ENCODE data around the gene MTG2.

Gene MTG2

GRCh38 chr20:62134735-62135231 is 48.0 kb upstream of the MTG2 start:
- Histone ChIP-seq H3K36me3 (replicated peaks; ENCODE audit: low read depth, low read length) (peaks cover 86% of the 10 kb centered on the region), H3K9ac (ENCODE audit: low read length) (no peak overlapping the region)
- TF ChIP-seq EZH2phosphoT487 (IDR thresholded peaks at IDR 0.05; ENCODE audit: low read depth), result no peak
- no peak for TF ChIP-seq CTCF (IDR thresholded peaks at IDR 0.05; ENCODE audit: low read depth, low read length)

GRCh38 chr20:62135573-62136266 is 47.1 kb upstream of the MTG2 start:
- no peaks in the 10 kb centered on the region for H3K9me3 ChIP-seq (ENCODE audit: insufficient read depth, low read length)
- no peaks in the 10 kb centered on the region for H3K27me3 ChIP-seq (ENCODE audit: low read depth, low read length)
- H3K27ac ChIP-seq (ENCODE audit: low read length), result no peak overlapping the region
- peaks cover 88% of the 10 kb centered on the region for H3K36me3 ChIP-seq (replicated peaks; ENCODE audit: low read depth, low read length)
- H2AFZ ChIP-seq (ENCODE audit: low read depth, low read length), result no peak overlapping the region
- peaks cover 28% of the 10 kb centered on the region for H3K79me2 ChIP-seq (ENCODE audit: low read length)
- no peaks in the 10 kb centered on the region for H3K4me1 ChIP-seq (ENCODE audit: low read length)
- peaks cover 45% of the 10 kb centered on the region for H4K20me1 ChIP-seq (ENCODE audit: insufficient read depth, low read length)
- no peak overlapping the region for H3K4me2 ChIP-seq (ENCODE audit: low read length)
- no peak overlapping the region for H3K9ac ChIP-seq (ENCODE audit: low read length)
- H3K4me3 ChIP-seq (ENCODE audit: low read length), result no peak overlapping the region
- TF ChIP-seq CTCF (IDR thresholded peaks at IDR 0.05; ENCODE audit: low read depth, low read length), result no peak
- TF ChIP-seq EZH2phosphoT487 (IDR thresholded peaks at IDR 0.05; ENCODE audit: low read depth), result no peak

More at GRCh38 chr20:62134735-62135231, 48.0 kb upstream of the MTG2 start:
- no peak overlapping the region for H3K4me2 ChIP-seq (ENCODE audit: low read length)
- H3K79me2 ChIP-seq (ENCODE audit: low read length), result peaks cover 19% of the 10 kb centered on the region
- no peaks in the 10 kb centered on the region for H3K27me3 ChIP-seq (ENCODE audit: low read depth, low read length)
- H3K9me3 ChIP-seq (ENCODE audit: insufficient read depth, low read length), result no peaks in the 10 kb centered on the region
- H3K27ac ChIP-seq (ENCODE audit: low read length), result no peak overlapping the region
- no peak overlapping the region for H2AFZ ChIP-seq (ENCODE audit: low read depth, low read length)
- peaks cover 36% of the 10 kb centered on the region for H4K20me1 ChIP-seq (ENCODE audit: insufficient read depth, low read length)
- no peak overlapping the region for H3K4me3 ChIP-seq (ENCODE audit: low read length)
- no peaks in the 10 kb centered on the region for H3K4me1 ChIP-seq (ENCODE audit: low read length)

GRCh38 chr20:62136283-62137091 is 46.3 kb upstream of the MTG2 start:
- H3K36me3 ChIP-seq (replicated peaks; ENCODE audit: low read depth, low read length), result peaks cover 89% of the 10 kb centered on the region
- no peak overlapping the region for H3K4me3 ChIP-seq (ENCODE audit: low read length)
- H3K9me3 ChIP-seq (ENCODE audit: insufficient read depth, low read length), result no peaks in the 10 kb centered on the region
- TF ChIP-seq CTCF (IDR thresholded peaks at IDR 0.05; ENCODE audit: low read depth, low read length) (peak; percentile 89), EZH2phosphoT487 (IDR thresholded peaks at IDR 0.05; ENCODE audit: low read depth) (no peak)
- H3K27me3 ChIP-seq (ENCODE audit: low read depth, low read length), result no peaks in the 10 kb centered on the region
- no peak overlapping the region for H3K27ac ChIP-seq (ENCODE audit: low read length)
- H3K4me2 ChIP-seq (ENCODE audit: low read length), result no peak overlapping the region
- no peak overlapping the region for H3K9ac ChIP-seq (ENCODE audit: low read length)
- no peak overlapping the region for H2AFZ ChIP-seq (ENCODE audit: low read depth, low read length)
- H3K4me1 ChIP-seq (ENCODE audit: low read length), result peaks cover 6% of the 10 kb centered on the region
- peaks cover 53% of the 10 kb centered on the region for H4K20me1 ChIP-seq (ENCODE audit: insufficient read depth, low read length)
- H3K79me2 ChIP-seq (ENCODE audit: low read length), result peaks cover 36% of the 10 kb centered on the region

- H3K79me2 ChIP-seq (ENCODE audit: low read length), result peaks cover 41% of the 10 kb centered on the region
- no peaks in the 10 kb centered on the region for H3K27me3 ChIP-seq (ENCODE audit: low read depth, low read length)
- H3K4me1 ChIP-seq (ENCODE audit: low read length), result peaks cover 12% of the 10 kb centered on the region
- no peak overlapping the region for H3K27ac ChIP-seq (ENCODE audit: low read length)
- no peak overlapping the region for H3K4me3 ChIP-seq (ENCODE audit: low read length)
- H3K9ac ChIP-seq (ENCODE audit: low read length), result no peak overlapping the region
- no peak for TF ChIP-seq EZH2phosphoT487 (IDR thresholded peaks at IDR 0.05; ENCODE audit: low read depth)
- TF ChIP-seq CTCF (IDR thresholded peaks at IDR 0.05; ENCODE audit: low read depth, low read length), result no peak
- H4K20me1 ChIP-seq (ENCODE audit: insufficient read depth, low read length), result peaks cover 58% of the 10 kb centered on the region
- H3K4me2 ChIP-seq (ENCODE audit: low read length), result no peak overlapping the region
- no peak overlapping the region for H2AFZ ChIP-seq (ENCODE audit: low read depth, low read length)
- H3K36me3 ChIP-seq (replicated peaks; ENCODE audit: low read depth, low read length), result peaks cover 85% of the 10 kb centered on the region
- H3K9me3 ChIP-seq (ENCODE audit: insufficient read depth, low read length), result no peaks in the 10 kb centered on the region
These were observed 45.8 kb upstream of the MTG2 start for GRCh38 chr20:62137092-62137384.
